ENCODE results near the gene ISOC1.

ISOC1 gene

GRCh38 chr5:129097498-129098296, 3.1 kb downstream of the ISOC1 start:
- H3K4me3 ChIP-seq (ENCODE audit: low read length), result no peak overlapping the region
- no peak overlapping the region for H3K9ac ChIP-seq (ENCODE audit: low read depth, low read length)
- no peak overlapping the region for H3K4me2 ChIP-seq (ENCODE audit: low read length)

GRCh38 chr5:129098488-129099183, 4.1 kb downstream of the ISOC1 start:
- no peak overlapping the region for H3K9ac ChIP-seq (ENCODE audit: low read depth, low read length)
- no peaks in the 10 kb centered on the region for H3K9me3 ChIP-seq (replicated peaks; ENCODE audit: low read length)
- no peaks in the 10 kb centered on the region for H3K27me3 ChIP-seq (ENCODE audit: control insufficient read depth, insufficient read depth, low read length)
- no peaks in the 10 kb centered on the region for H3K36me3 ChIP-seq (ENCODE audit: insufficient read depth, low read length)
- H3K4me3 ChIP-seq (ENCODE audit: low read length), result no peak overlapping the region
- H3K4me2 ChIP-seq (ENCODE audit: low read length), result peak overlapping the region; percentile 31
- peaks cover 11% of the 10 kb centered on the region for H3K4me1 ChIP-seq (ENCODE audit: control insufficient read depth, insufficient read depth, low read length)

More at GRCh38 chr5:129097498-129098296, 3.1 kb downstream of the ISOC1 start:
- Histone ChIP-seq H3K27me3 (ENCODE audit: control insufficient read depth, insufficient read depth, low read length) (no peaks in the 10 kb centered on the region), H3K4me1 (ENCODE audit: control insufficient read depth, insufficient read depth, low read length) (peaks cover 11% of the 10 kb centered on the region), H3K36me3 (ENCODE audit: insufficient read depth, low read length) (no peaks in the 10 kb centered on the region), H3K9me3 (replicated peaks; ENCODE audit: low read length) (no peaks in the 10 kb centered on the region)

DNA sequence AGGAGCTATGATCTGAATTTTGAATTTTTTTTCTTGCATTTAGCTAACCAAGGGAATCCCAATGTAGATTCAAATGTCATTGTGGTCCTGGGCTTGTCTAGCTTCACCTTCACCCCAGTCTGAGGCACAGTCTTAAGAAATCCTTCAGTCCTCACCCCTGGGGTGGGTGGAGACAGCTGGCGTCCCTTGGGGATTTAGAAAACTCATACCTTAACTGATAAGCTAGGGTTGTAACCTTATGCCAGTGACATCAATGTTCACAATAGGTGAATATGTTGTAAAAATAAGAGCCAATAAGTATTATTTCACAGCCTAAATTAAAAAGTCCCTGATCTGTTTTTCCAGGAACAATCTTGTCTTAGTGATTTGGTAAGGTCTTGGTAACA, 4.6 kb downstream of the ISOC1 start:
- Histone ChIP-seq H3K4me1 (ENCODE audit: control insufficient read depth, insufficient read depth, low read length) (peaks cover 11% of the 10 kb centered on the region), H3K36me3 (ENCODE audit: insufficient read depth, low read length) (no peaks in the 10 kb centered on the region), H3K4me3 (ENCODE audit: low read length) (no peak overlapping the region), H3K4me2 (ENCODE audit: low read length) (no peak overlapping the region), H3K9ac (ENCODE audit: low read depth, low read length) (no peak overlapping the region), H3K27me3 (ENCODE audit: control insufficient read depth, insufficient read depth, low read length) (no peaks in the 10 kb centered on the region), H3K9me3 (replicated peaks; ENCODE audit: low read length) (no peaks in the 10 kb centered on the region)

DNA sequence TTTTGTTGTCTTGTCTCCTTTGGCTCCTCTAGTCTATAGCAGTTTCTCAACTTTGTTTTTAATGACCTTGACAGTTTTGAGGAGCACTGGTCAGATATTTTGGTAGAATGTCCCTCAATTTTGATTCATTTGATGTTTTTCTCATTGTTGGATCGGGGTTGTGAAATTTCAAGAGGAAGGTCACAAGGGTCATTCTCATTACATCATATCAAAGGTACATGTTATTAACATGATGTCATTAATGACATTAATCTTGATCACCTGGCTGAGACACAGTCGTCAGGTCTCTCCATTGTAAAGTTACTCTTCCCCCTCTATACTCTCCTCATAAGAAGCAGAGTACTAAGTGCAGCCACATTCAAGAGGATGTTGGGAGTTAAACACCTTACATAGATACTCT, 7.2 kb downstream of the ISOC1 start:
- Histone ChIP-seq H3K4me3 (ENCODE audit: low read length) (no peak overlapping the region), H3K27me3 (ENCODE audit: control insufficient read depth, insufficient read depth, low read length) (no peaks in the 10 kb centered on the region), H3K9me3 (replicated peaks; ENCODE audit: low read length) (no peaks in the 10 kb centered on the region), H3K4me1 (ENCODE audit: control insufficient read depth, insufficient read depth, low read length) (peaks cover 11% of the 10 kb centered on the region), H3K4me2 (ENCODE audit: low read length) (no peak overlapping the region), H3K9ac (ENCODE audit: low read depth, low read length) (no peak overlapping the region), H3K36me3 (ENCODE audit: insufficient read depth, low read length) (peaks cover 1% of the 10 kb centered on the region)

- Histone ChIP-seq H3K4me2 (ENCODE audit: low read length) (no peak overlapping the region), H3K36me3 (ENCODE audit: insufficient read depth, low read length) (peaks cover 5% of the 10 kb centered on the region)
Measured at GRCh38 chr5:129103397-129103796, 8.8 kb downstream of the ISOC1 start.

GRCh38 chr5:129104915-129105455, 10.4 kb downstream of the ISOC1 start:
- Histone ChIP-seq H3K4me3 (ENCODE audit: low read length) (no peak overlapping the region), H3K9me3 (replicated peaks; ENCODE audit: low read length) (no peaks in the 10 kb centered on the region), H3K9ac (ENCODE audit: low read depth, low read length) (no peak overlapping the region), H3K36me3 (ENCODE audit: insufficient read depth, low read length) (peaks cover 5% of the 10 kb centered on the region), H3K4me2 (ENCODE audit: low read length) (no peak overlapping the region), H3K27me3 (ENCODE audit: control insufficient read depth, insufficient read depth, low read length) (no peaks in the 10 kb centered on the region), H3K4me1 (ENCODE audit: control insufficient read depth, insufficient read depth, low read length) (no peaks in the 10 kb centered on the region)

More at GRCh38 chr5:129103397-129103796, 8.8 kb downstream of the ISOC1 start:
- peaks cover 7% of the 10 kb centered on the region for H3K4me1 ChIP-seq (ENCODE audit: control insufficient read depth, insufficient read depth, low read length)
- no peaks in the 10 kb centered on the region for H3K27me3 ChIP-seq (ENCODE audit: control insufficient read depth, insufficient read depth, low read length)
- no peak overlapping the region for H3K4me3 ChIP-seq (ENCODE audit: low read length)
- H3K9ac ChIP-seq (ENCODE audit: low read depth, low read length), result no peak overlapping the region
- no peaks in the 10 kb centered on the region for H3K9me3 ChIP-seq (replicated peaks; ENCODE audit: low read length)

DNA sequence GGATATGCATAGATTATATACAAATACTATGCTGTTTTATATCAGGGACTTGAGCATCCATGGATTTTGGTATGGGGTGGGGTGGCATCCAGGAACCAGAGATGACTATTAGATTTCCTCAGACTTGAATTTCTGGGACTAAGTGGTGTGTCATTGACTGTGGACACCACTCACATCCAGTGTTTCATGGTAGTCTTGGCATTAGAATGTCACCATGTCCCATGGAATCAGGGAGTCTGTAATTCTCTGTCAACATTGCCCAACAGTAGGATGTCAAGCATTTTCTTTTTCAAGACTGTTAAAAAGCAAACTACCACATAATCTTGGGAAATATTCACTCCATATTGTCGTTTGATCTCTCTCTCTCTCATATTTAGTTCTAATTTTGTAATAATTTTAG, 13.1 kb downstream of the ISOC1 start:
- H3K9me3 ChIP-seq (replicated peaks; ENCODE audit: low read length), result no peaks in the 10 kb centered on the region
- no peak overlapping the region for H3K4me3 ChIP-seq (ENCODE audit: low read length)
- H3K4me1 ChIP-seq (ENCODE audit: control insufficient read depth, insufficient read depth, low read length), result peaks cover 16% of the 10 kb centered on the region
- H3K9ac ChIP-seq (ENCODE audit: low read depth, low read length), result no peak overlapping the region
- peaks cover 5% of the 10 kb centered on the region for H3K36me3 ChIP-seq (ENCODE audit: insufficient read depth, low read length)
- no peak overlapping the region for H3K4me2 ChIP-seq (ENCODE audit: low read length)
- no peaks in the 10 kb centered on the region for H3K27me3 ChIP-seq (ENCODE audit: control insufficient read depth, insufficient read depth, low read length)

DNA sequence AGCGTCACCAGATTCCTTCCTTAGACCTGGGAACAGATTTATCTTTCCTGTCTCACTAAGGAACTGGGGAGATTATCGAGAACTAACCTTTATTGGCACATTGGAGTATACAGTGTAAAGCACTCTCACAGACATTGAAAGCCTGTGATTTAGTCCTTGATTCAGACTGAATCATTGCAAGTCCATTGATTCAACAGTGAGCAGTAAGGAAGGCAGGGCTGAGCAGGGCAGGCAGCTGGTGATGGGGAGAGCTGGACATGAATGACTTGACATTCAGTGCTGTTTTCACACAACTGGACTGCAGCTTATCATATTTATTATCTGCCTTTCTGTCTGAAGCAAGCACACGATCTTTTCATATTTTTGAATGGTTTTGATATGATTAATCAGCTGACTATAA, 16.2 kb downstream of the ISOC1 start:
- H3K36me3 ChIP-seq (ENCODE audit: insufficient read depth, low read length), result peaks cover 5% of the 10 kb centered on the region
- H3K4me3 ChIP-seq (ENCODE audit: low read length), result no peak overlapping the region
- H3K9me3 ChIP-seq (replicated peaks; ENCODE audit: low read length), result no peaks in the 10 kb centered on the region
- H3K9ac ChIP-seq (ENCODE audit: low read depth, low read length), result no peak overlapping the region
- peak overlapping the region; percentile 11 for H3K4me2 ChIP-seq (ENCODE audit: low read length)
- peaks cover 16% of the 10 kb centered on the region for H3K4me1 ChIP-seq (ENCODE audit: control insufficient read depth, insufficient read depth, low read length)
- no peaks in the 10 kb centered on the region for H3K27me3 ChIP-seq (ENCODE audit: control insufficient read depth, insufficient read depth, low read length)

- no peak overlapping the region for H3K4me2 ChIP-seq (ENCODE audit: low read length)
- H3K4me1 ChIP-seq (ENCODE audit: control insufficient read depth, insufficient read depth, low read length), result peaks cover 16% of the 10 kb centered on the region
- no peaks in the 10 kb centered on the region for H3K9me3 ChIP-seq (replicated peaks; ENCODE audit: low read length)
Measured at GRCh38 chr5:129111351-129111750, 16.8 kb downstream of the ISOC1 start.

GRCh38 chr5:129112295-129112694, 17.7 kb downstream of the ISOC1 start:
- no peak overlapping the region for H3K9ac ChIP-seq (ENCODE audit: low read depth, low read length)
- no peaks in the 10 kb centered on the region for H3K36me3 ChIP-seq (ENCODE audit: insufficient read depth, low read length)
- H3K4me1 ChIP-seq (ENCODE audit: control insufficient read depth, insufficient read depth, low read length), result peaks cover 16% of the 10 kb centered on the region
- H3K4me2 ChIP-seq (ENCODE audit: low read length), result no peak overlapping the region
- no peak overlapping the region for H3K4me3 ChIP-seq (ENCODE audit: low read length)
- no peaks in the 10 kb centered on the region for H3K9me3 ChIP-seq (replicated peaks; ENCODE audit: low read length)
- H3K27me3 ChIP-seq (ENCODE audit: control insufficient read depth, insufficient read depth, low read length), result no peaks in the 10 kb centered on the region

More at GRCh38 chr5:129111351-129111750, 16.8 kb downstream of the ISOC1 start:
- H3K36me3 ChIP-seq (ENCODE audit: insufficient read depth, low read length), result peaks cover 5% of the 10 kb centered on the region
- no peak overlapping the region for H3K9ac ChIP-seq (ENCODE audit: low read depth, low read length)
- no peak overlapping the region for H3K4me3 ChIP-seq (ENCODE audit: low read length)
- no peaks in the 10 kb centered on the region for H3K27me3 ChIP-seq (ENCODE audit: control insufficient read depth, insufficient read depth, low read length)

GRCh38 chr5:129113867-129114266, 19.3 kb downstream of the ISOC1 start:
- H3K4me2 ChIP-seq (ENCODE audit: low read length), result no peak overlapping the region
- peaks cover 16% of the 10 kb centered on the region for H3K4me1 ChIP-seq (ENCODE audit: control insufficient read depth, insufficient read depth, low read length)
- no peak overlapping the region for H3K4me3 ChIP-seq (ENCODE audit: low read length)
- H3K9ac ChIP-seq (ENCODE audit: low read depth, low read length), result no peak overlapping the region
- no peaks in the 10 kb centered on the region for H3K27me3 ChIP-seq (ENCODE audit: control insufficient read depth, insufficient read depth, low read length)
- no peaks in the 10 kb centered on the region for H3K36me3 ChIP-seq (ENCODE audit: insufficient read depth, low read length)
- no peaks in the 10 kb centered on the region for H3K9me3 ChIP-seq (replicated peaks; ENCODE audit: low read length)
